Measurements from ENCODE around the gene RPS6KA2. TPM values are rescaled to one million over a fixed set of nuclear protein-coding genes. Genes with fewer than 3 reads are reported as not detected.
"Not testable (repeated sequence)": the region's sequence is repeated elsewhere in the genome, so short reads cannot be mapped to it uniquely, and the experiment has no call there.

Gene RPS6KA2
- polyA plus RNA-seq, 1 donor (not counting 4 experiments of a cell fraction or from before 2014, with no cell fraction given): 8.2 TPM

DNA sequence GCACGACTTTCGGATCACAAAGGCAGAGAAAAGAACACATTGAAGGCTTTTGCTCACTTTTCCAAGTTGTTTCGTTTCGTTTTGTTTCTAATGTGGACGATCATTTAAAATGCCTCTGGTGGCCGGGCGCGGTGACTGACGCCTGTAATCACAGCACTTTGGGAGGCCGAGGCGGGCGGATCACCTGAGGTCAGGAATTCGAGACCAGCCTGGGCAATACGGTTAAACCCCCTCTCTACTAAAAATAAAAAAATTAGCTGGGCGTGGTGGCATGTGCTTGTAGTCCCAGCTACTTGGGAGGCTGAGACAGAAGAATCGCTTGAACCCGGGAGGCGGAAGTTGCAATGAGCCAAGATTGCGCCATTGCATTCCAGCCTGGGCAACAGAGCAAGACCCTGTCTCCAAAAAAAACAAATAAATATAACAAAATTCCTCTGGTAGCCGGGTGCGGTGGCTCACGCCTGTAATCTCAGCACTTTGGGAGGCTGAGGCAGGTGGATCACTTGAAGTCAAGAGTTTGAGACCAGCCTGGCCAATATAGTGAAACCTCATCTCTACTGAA is 243.2 kb downstream of the RPS6KA2 start:
- FAIRE-seq; dilution Hi-C loops (cut with MboI; ENCODE audit: extremely low pct_ligation_motif_present, low sequenced_read_pairs); H3K9me1 ChIP-seq (ENCODE audit: control insufficient read depth, extremely low read depth, insufficient read depth, low read length); H4K20me1 ChIP-seq (ENCODE audit: control insufficient read depth, extremely low read depth, insufficient read depth, low read length); H3K36me3 ChIP-seq (ENCODE audit: control insufficient read depth in 2 of 2, extremely low read depth in 1 of 2, insufficient read depth in 2 of 2, low read length in 2 of 2); H3K79me2 ChIP-seq (ENCODE audit: control insufficient read depth, insufficient read depth, low read length); H3K27me3 ChIP-seq (ENCODE audit: control insufficient read depth, extremely low read depth, insufficient read depth, low read length); DNase-seq (ENCODE audit: low read depth, low spot score); H3K9me3 ChIP-seq (ENCODE audit: control insufficient read depth, low read depth, low read length); H3K4me1 ChIP-seq (ENCODE audit: control insufficient read depth, extremely low read depth, insufficient read depth, low read length): not testable (repeated sequence)
- peak overlapping the region; percentile 97 for H2AFZ ChIP-seq (ENCODE audit: control insufficient read depth, low read length)
- peak overlapping the region; percentile 60 to 87 (median 84) for H3K4me3 ChIP-seq (ENCODE audit: control insufficient read depth in 2 of 3, extremely low read depth in 1 of 3, insufficient read depth in 2 of 3, low read depth in 1 of 3, low read length in 3 of 3)
- peak overlapping the region; percentile 92 for H3K4me2 ChIP-seq (ENCODE audit: control insufficient read depth, extremely low read depth, insufficient read depth, low read depth, low read length)
- H3K27ac ChIP-seq (ENCODE audit: control insufficient read depth, insufficient read depth, low read length): peak overlapping the region; percentile 81
- TF ChIP-seq, protein P1, sequence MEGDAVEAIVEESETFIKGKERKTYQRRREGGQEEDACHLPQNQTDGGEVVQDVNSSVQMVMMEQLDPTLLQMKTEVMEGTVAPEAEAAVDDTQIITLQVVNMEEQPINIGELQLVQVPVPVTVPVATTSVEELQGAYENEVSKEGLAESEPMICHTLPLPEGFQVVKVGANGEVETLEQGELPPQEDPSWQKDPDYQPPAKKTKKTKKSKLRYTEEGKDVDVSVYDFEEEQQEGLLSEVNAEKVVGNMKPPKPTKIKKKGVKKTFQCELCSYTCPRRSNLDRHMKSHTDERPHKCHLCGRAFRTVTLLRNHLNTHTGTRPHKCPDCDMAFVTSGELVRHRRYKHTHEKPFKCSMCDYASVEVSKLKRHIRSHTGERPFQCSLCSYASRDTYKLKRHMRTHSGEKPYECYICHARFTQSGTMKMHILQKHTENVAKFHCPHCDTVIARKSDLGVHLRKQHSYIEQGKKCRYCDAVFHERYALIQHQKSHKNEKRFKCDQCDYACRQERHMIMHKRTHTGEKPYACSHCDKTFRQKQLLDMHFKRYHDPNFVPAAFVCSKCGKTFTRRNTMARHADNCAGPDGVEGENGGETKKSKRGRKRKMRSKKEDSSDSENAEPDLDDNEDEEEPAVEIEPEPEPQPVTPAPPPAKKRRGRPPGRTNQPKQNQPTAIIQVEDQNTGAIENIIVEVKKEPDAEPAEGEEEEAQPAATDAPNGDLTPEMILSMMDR (optimal IDR thresholded peaks at IDR 0.05 in 1 of 3, IDR thresholded peaks at IDR 0.05 in 1 of 3, conservative IDR thresholded peaks at IDR 0.05 in 1 of 3; ENCODE audit: extremely low read depth in 1 of 3, insufficient read depth in 2 of 3, low read length in 3 of 3): peak in 1 of 3 experiments; percentile 15
- H3K9ac ChIP-seq (ENCODE audit: control insufficient read depth, extremely low read depth, insufficient read depth, low read length): peak overlapping the region; percentile 84

DNA sequence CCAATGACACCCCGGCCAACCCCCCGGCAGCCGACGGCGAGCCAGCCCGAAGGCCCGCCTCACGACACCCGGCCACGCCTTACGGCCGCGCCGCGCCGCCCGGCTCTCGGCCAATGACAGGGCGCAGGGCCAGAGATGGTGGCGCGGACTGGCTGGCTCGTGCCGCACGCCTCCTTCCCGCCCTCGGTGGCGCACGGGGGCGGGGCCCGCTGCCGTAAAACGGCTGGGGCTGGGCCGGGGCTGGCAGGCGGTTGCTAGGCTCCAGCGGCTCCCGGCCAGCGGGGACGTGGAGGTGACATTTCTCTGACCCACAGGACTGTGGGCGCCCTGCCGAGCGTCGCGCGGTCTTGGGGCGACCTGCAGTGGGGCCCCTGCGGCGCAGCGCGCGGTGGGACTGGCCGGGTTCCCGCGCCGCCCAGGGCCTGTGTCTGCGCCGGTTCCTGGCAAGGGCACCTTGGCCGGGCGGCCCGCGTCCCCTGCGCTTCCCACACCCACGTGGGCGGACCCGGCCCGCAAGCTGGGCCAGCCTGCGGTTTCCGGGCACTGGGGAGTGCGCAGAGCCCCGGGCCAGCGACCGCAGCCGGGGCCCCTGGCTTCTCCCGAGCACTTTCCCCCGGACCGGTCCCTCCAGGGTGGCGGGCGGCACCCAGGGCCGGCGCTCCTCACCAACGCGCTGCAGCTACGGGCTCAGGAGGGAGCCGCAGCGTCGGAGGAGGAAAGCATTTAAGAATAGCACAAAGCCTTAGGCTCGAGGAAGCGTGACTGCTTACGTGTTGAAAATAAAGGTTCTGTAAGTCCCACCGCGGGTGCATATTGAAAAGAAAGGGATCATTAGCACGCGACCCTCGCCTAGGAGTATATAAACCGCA is 243.9 kb downstream of the RPS6KA2 start, which contains the start of gene MPC1:
Gene MPC1 (minus strand): TSS at position 8 of the 869 bp plus-strand sequence. CDS start 64 bp downstream, outside the sequence.
- peaks cover 4% of the 10 kb centered on the region for H3K79me2 ChIP-seq (ENCODE audit: control insufficient read depth, insufficient read depth, low read length)
- no peaks in the 10 kb centered on the region for H3K4me1 ChIP-seq (ENCODE audit: control insufficient read depth, extremely low read depth, insufficient read depth, low read length)
- H3K4me2 ChIP-seq (ENCODE audit: control insufficient read depth, extremely low read depth, insufficient read depth, low read depth, low read length): peak within 1 kb of the TSS; percentile 92
- H2AFZ ChIP-seq (ENCODE audit: control insufficient read depth, low read length): peak within 1 kb of the TSS; percentile 97
- no peaks in the 10 kb centered on the region for H4K20me1 ChIP-seq (ENCODE audit: control insufficient read depth, extremely low read depth, insufficient read depth, low read length)
- TF ChIP-seq, protein P1 (optimal IDR thresholded peaks at IDR 0.05 in 1 of 3, IDR thresholded peaks at IDR 0.05 in 1 of 3, conservative IDR thresholded peaks at IDR 0.05 in 1 of 3; ENCODE audit: extremely low read depth in 1 of 3, insufficient read depth in 2 of 3, low read length in 3 of 3): no peak
- no peak for TF ChIP-seq EZH2 (IDR thresholded peaks at IDR 0.05; ENCODE audit: low read length)
- DNase-seq (ENCODE audit: low read depth, low spot score) (peak; percentile 46), FAIRE-seq (no peak)
- H3K9ac ChIP-seq (ENCODE audit: control insufficient read depth, extremely low read depth, insufficient read depth, low read length): peak within 1 kb of the TSS; percentile 84
- H3K9me3 ChIP-seq (ENCODE audit: control insufficient read depth, low read depth, low read length): no peaks in the 10 kb centered on the region
- no peaks in the 10 kb centered on the region for H3K36me3 ChIP-seq (ENCODE audit: control insufficient read depth in 2 of 2, extremely low read depth in 1 of 2, insufficient read depth in 2 of 2, low read length in 2 of 2)
- no peaks in the 10 kb centered on the region for H3K9me1 ChIP-seq (ENCODE audit: control insufficient read depth, extremely low read depth, insufficient read depth, low read length)
- peak within 1 kb of the TSS; percentile 60 to 87 (median 84) for H3K4me3 ChIP-seq (ENCODE audit: control insufficient read depth in 2 of 3, extremely low read depth in 1 of 3, insufficient read depth in 2 of 3, low read depth in 1 of 3, low read length in 3 of 3)
- H3K27ac ChIP-seq (ENCODE audit: control insufficient read depth, insufficient read depth, low read length): peak within 1 kb of the TSS; percentile 81
- dilution Hi-C loops (cut with MboI; ENCODE audit: extremely low pct_ligation_motif_present, low sequenced_read_pairs): no loop called here
- no peaks in the 10 kb centered on the region for H3K27me3 ChIP-seq (ENCODE audit: control insufficient read depth, extremely low read depth, insufficient read depth, low read length)
